ENCODE results near the gene ILKAP.

The ILKAP gene

DNA sequence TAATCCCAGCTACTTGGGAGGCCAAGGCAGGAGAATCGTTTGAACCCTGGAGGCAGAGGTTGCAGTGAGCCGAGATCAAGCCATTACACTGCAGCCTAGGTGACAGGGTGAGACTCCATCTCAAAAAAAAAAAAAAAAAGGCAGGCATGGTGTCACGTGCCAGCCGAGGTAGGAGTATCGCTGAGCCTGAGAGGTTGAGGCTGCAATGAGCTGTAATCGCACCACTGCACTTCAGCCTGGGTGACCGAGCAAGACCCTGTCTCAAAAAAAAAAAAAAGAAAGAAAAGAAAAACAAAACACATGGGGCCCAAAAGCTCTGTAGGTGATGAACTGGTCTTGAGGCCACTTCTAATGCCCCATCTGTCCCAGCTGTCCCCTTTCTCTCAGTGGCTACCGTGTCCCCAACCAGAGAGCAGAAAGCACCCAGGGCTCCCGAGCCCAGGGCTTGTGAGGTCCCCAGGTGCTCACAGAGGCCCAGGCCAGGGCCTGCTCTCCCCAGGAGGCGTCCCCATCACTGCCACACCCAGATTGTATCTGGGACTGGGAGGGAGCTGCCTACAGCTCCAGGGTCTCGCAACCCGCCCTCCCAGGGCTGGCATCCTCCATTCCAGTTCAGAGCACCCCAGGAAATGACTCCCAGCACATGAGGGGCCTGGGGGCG is 56.5 kb downstream of the ILKAP start:
- in situ Hi-C loops (cut with HindIII; ENCODE audit: low sequenced_read_pairs), result no loop called here
- no peak overlapping the region for H3K4me3 ChIP-seq (ENCODE audit: low read depth, low read length)
- TF ChIP-seq, protein P1, sequence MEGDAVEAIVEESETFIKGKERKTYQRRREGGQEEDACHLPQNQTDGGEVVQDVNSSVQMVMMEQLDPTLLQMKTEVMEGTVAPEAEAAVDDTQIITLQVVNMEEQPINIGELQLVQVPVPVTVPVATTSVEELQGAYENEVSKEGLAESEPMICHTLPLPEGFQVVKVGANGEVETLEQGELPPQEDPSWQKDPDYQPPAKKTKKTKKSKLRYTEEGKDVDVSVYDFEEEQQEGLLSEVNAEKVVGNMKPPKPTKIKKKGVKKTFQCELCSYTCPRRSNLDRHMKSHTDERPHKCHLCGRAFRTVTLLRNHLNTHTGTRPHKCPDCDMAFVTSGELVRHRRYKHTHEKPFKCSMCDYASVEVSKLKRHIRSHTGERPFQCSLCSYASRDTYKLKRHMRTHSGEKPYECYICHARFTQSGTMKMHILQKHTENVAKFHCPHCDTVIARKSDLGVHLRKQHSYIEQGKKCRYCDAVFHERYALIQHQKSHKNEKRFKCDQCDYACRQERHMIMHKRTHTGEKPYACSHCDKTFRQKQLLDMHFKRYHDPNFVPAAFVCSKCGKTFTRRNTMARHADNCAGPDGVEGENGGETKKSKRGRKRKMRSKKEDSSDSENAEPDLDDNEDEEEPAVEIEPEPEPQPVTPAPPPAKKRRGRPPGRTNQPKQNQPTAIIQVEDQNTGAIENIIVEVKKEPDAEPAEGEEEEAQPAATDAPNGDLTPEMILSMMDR (IDR thresholded peaks at IDR 0.05; ENCODE audit: low read depth, low read length, missing control alignments), result no peak
- no peak for DNase-seq (ENCODE audit: low read depth)

DNA sequence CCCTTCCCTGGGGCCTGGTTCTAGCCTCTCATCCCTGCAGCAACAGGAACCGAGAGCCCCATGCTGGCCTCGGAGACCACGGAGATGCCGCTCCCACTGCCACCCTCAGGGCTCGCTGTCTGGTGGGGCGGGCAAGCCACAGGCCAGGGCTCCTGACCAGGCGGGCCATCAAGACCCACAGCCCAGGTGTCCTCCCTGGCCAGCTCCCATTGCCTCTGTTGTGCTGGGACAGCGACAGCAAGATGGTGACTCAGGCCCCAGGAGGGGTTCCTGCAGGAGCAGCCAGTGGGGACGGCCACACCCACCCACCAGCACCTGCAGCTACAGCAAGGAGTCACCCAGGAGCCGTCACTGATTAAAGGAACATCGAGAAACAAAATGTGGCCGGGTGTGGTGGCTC is 57.6 kb downstream of the ILKAP start:
- in situ Hi-C loops (cut with HindIII; ENCODE audit: low sequenced_read_pairs), result no loop called here
- TF ChIP-seq, protein P1 (IDR thresholded peaks at IDR 0.05; ENCODE audit: low read depth, low read length, missing control alignments), result no peak

DNA sequence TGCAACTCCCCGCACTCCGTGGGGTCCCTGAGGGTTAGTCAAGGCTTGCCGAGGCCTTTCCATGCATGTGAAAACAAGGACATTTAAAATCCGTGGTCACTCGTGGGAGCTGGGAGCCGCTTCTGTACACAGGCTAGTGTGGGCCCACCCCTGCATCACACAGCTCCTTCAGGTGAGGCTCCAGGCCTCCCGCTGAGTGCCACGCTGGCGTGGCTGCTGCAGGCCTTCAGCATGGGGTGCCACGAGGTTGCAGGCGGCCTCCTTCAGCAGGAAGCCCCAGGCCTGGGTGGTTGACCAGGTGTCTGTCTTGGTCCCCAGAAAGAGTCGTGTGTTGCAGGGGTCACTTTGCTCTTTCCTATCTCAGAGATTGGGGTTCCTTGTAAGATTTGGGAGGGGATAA is 58.4 kb downstream of the ILKAP start:
- no peak overlapping the region for H3K4me3 ChIP-seq (ENCODE audit: low read depth, low read length)
- no peak for DNase-seq (ENCODE audit: low read depth)
- TF ChIP-seq, protein P1 (IDR thresholded peaks at IDR 0.05; ENCODE audit: low read depth, low read length, missing control alignments), result no peak
- in situ Hi-C loops (cut with HindIII; ENCODE audit: low sequenced_read_pairs), result no loop called here

More for the DNA sequence above, 57.6 kb downstream of the ILKAP start:
- no peak overlapping the region for H3K4me3 ChIP-seq (ENCODE audit: low read depth, low read length)
- DNase-seq (ENCODE audit: low read depth), result no peak

DNA sequence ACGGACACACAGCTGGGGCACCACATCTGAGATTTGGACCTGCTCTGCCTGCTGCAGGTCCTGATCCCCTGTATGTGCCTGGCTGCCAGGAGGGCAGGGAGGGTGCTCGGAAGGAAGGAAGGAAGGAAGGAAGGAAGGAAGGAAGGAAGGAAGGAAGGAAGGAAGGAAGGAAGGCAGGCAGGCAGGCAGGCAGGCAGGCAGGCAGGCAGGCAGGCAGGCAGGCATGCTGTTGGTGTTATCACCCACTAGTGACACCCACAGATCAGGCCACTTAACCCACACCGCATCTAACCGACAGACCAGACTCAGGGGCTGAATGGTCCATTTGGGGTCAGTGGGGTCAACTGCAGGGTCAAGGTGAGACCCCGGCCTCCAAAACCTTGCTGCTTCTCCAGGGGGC is 59.2 kb downstream of the ILKAP start:
- TF ChIP-seq, protein P1 (IDR thresholded peaks at IDR 0.05; ENCODE audit: low read depth, low read length, missing control alignments), result no peak
- no peak overlapping the region for H3K4me3 ChIP-seq (ENCODE audit: low read depth, low read length)
- DNase-seq (ENCODE audit: low read depth), result no peak
- in situ Hi-C loops (cut with HindIII; ENCODE audit: low sequenced_read_pairs), result no loop called here

DNA sequence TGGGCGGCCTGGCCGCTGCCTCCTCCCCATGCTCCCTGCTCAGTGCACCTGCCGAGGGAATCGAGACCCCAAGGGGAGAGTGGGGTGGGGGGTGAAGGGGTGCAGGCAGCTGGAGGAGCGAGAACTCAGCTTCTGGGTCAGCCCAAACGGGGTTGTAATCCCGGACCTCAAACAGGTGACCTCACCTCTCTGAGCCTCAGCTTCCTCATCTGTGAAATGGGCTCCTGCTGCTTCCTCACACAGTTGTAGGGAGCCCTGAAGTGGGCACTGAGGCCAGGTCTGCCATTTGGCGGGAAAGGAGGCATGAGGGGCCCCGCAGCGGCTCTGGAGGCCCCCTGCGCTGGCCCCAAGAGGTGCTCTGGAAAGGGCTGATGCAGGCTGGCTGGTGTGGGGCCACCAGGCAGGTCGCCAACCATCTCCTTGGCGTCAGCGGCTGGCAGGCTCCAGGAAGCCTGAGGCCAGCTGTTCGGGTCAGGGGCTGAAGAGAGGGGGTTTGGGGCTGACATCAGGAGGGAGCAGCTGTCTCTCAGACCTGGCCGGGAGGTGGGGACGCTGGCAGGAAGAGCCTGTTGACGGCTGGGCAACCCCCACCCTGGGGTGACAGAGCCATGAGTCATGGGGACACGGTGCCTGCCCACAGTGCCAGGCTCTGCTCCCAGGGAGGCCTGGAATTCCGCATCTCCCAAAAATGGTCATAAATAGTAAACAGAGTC is 60.1 kb downstream of the ILKAP start:
- no peak for DNase-seq (ENCODE audit: low read depth)
- no peak overlapping the region for H3K4me3 ChIP-seq (ENCODE audit: low read depth, low read length)
- TF ChIP-seq, protein P1 (IDR thresholded peaks at IDR 0.05; ENCODE audit: low read depth, low read length, missing control alignments), result no peak
- in situ Hi-C loops (cut with HindIII; ENCODE audit: low sequenced_read_pairs), result no loop called here

DNA sequence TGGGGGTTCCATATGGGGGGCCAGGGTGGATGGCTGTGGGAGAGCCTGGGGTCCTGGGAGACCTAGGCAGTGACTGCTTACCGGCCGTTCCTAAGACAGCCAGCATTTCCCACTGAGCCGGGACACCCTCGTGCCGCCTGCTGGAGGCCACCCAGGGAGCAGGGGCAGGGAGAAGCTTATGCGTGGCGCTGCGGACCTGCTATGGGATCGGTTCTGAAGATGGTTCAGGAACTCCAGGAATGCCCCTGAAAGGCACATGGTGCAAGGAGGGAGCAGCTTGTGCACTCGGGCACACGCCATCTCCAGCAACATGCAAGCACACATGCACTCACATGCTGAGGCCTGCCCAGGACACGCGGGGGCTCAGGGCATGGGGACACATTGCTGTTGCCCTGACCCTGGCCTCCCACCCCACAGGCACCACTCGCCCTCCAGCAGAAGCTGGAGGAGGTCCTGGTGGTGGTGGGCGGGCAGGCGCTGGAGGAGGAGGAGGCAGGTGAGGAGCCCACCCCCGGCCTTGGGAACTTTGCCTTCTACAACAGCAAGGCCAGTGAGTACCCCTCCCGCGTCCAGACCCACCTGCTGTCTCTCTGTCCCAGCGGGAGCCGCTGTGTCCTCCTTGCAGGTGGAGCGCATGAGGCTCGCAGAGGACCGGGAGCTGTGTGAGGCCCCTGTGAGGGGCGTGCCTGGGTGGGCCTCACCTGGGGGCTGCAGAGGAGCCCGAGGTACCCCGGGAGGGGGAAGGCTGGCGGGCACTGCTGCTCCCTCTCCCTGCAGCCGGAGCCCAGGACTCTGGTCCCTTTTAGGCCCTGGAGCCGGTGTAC is 60.9 kb downstream of the ILKAP start:
- no peak overlapping the region for H3K4me3 ChIP-seq (ENCODE audit: low read depth, low read length)
- no peak for DNase-seq (ENCODE audit: low read depth)
- TF ChIP-seq, protein P1 (IDR thresholded peaks at IDR 0.05; ENCODE audit: low read depth, low read length, missing control alignments), result no peak
- in situ Hi-C loops (cut with HindIII; ENCODE audit: low sequenced_read_pairs), result no loop called here
